Astrocyte (in vitro differentiated cells and primary cell): ENCODE results near the gene OSBPL3. TPM values are rescaled to one million over a fixed set of nuclear protein-coding genes. Genes with fewer than 3 reads are reported as not detected.

Experiments
- DNase-seq: peaks from one replicate; pipeline ENCODE4 v3.0.0-alpha.2; 2010; ENCODE audit warnings: low read depth
- FAIRE-seq: peaks from 2 replicates; lab custom pipeline; 2011; peaks lifted over from hg19 to GRCh38; lab: Jason Lieb, UNC
- H2AFZ ChIP-seq: 2 replicates; pipeline ENCODE4 v1.6.0; 2012; ENCODE audit warnings: low read depth, low read length, inconsistent platforms
- H3K27ac ChIP-seq: 2 replicates; pipeline ENCODE4 v1.5.1; 2011; ENCODE audit warnings: low read depth, low read length, inconsistent platforms
- H3K27me3 ChIP-seq: 2 replicates; pipeline ENCODE4 v1.6.0; 2011; ENCODE audit warnings: low read length, inconsistent platforms; ENCODE audit not compliant: insufficient read depth
- H3K36me3 ChIP-seq: 2 replicates; pipeline ENCODE4 v1.5.1; 2011; ENCODE audit warnings: low read length, inconsistent platforms; ENCODE audit not compliant: insufficient read depth
- H3K4me1 ChIP-seq: 2 replicates; pipeline ENCODE4 v1.5.1; 2011; ENCODE audit warnings: low read length, inconsistent platforms; ENCODE audit not compliant: insufficient read depth
- H3K4me2 ChIP-seq: 2 replicates; pipeline ENCODE4 v1.6.0; 2012; ENCODE audit warnings: low read length, inconsistent platforms
- H3K4me3 ChIP-seq: 2 replicates; pipeline ENCODE4 v1.5.1; 2011; ENCODE audit warnings: low read depth, mild to moderate bottlenecking, low read length, inconsistent platforms; ENCODE audit not compliant: insufficient read depth
- H3K79me2 ChIP-seq: 2 replicates; pipeline ENCODE4 v1.6.0; 2012; ENCODE audit warnings: mild to moderate bottlenecking, low read length, inconsistent platforms; ENCODE audit not compliant: insufficient read depth
- H3K9ac ChIP-seq: 2 replicates; pipeline ENCODE4 v1.6.0; 2012; ENCODE audit warnings: mild to moderate bottlenecking, low read length, inconsistent platforms
- H3K9me3 ChIP-seq: 2 replicates; pipeline ENCODE4 v1.5.1; 2012; ENCODE audit warnings: low read depth, mild to moderate bottlenecking, low read length, inconsistent platforms; ENCODE audit not compliant: insufficient read depth
- H4K20me1 ChIP-seq: 2 replicates; pipeline ENCODE4 v1.6.0; 2012; ENCODE audit warnings: low read length, inconsistent platforms; ENCODE audit not compliant: insufficient read depth
- H3K27ac Mint-ChIP-seq: one replicate; pipeline ENCODE4 v1.8.0; 2021; ENCODE audit warnings: mild to moderate bottlenecking, mixed read lengths; ENCODE audit not compliant: unreplicated experiment
- H3K27me3 Mint-ChIP-seq: one replicate; pipeline ENCODE4 v1.8.0; 2021; ENCODE audit warnings: low read depth, mixed read lengths; ENCODE audit not compliant: unreplicated experiment
- H3K36me3 Mint-ChIP-seq: one replicate; pipeline ENCODE4 v1.8.0; 2021; ENCODE audit warnings: low read depth, mixed read lengths; ENCODE audit not compliant: unreplicated experiment
- H3K4me1 Mint-ChIP-seq: one replicate; pipeline ENCODE4 v1.8.0; 2021; ENCODE audit warnings: low read depth, mixed read lengths; ENCODE audit not compliant: unreplicated experiment
- H3K4me3 Mint-ChIP-seq: one replicate; pipeline ENCODE4 v1.8.0; 2021; ENCODE audit warnings: mild to moderate bottlenecking, moderate library complexity, mixed read lengths; ENCODE audit not compliant: unreplicated experiment
- H3K9me3 Mint-ChIP-seq: one replicate; pipeline ENCODE4 v1.8.0; 2021; ENCODE audit warnings: mild to moderate bottlenecking, mixed read lengths; ENCODE audit not compliant: unreplicated experiment
- EZH2 ChIP-seq: IDR thresholded peaks from 2 replicates; pipeline ENCODE4 v1.6.1; 2012; ENCODE audit warnings: mild to moderate bottlenecking, low read length, inconsistent platforms; ENCODE audit not compliant: insufficient read depth
- total RNA-seq: library from RNA; stranded (reverse); gene quantifications from 2 replicates; pipeline ENCODE4 v1.2.1, GENCODE V29; 2021
- TF ChIP-seq, protein P1 (sequence below): IDR thresholded peaks from 2 replicates; pipeline ENCODE4 v1.5.1; 2011; ENCODE audit warnings: low read depth, mild to moderate bottlenecking, inconsistent platforms, low read length, moderate library complexity; ENCODE audit not compliant: insufficient read depth

OSBPL3 gene
- total RNA-seq, 1 donor from 2014 or later = 62.9 TPM

- peaks cover 10% of the 10 kb centered on the region for H3K36me3 ChIP-seq
- H3K9me3 Mint-ChIP-seq = no peaks in the 10 kb centered on the region
- no peak overlapping the region for H3K4me3 Mint-ChIP-seq
- H3K27me3 Mint-ChIP-seq = no peaks in the 10 kb centered on the region
- H3K4me1 Mint-ChIP-seq = peaks cover 12% of the 10 kb centered on the region
- no peaks in the 10 kb centered on the region for H3K4me1 ChIP-seq
- FAIRE-seq (no peak), DNase-seq (no peak)
- TF ChIP-seq EZH2 = no peak
- TF ChIP-seq, protein P1, sequence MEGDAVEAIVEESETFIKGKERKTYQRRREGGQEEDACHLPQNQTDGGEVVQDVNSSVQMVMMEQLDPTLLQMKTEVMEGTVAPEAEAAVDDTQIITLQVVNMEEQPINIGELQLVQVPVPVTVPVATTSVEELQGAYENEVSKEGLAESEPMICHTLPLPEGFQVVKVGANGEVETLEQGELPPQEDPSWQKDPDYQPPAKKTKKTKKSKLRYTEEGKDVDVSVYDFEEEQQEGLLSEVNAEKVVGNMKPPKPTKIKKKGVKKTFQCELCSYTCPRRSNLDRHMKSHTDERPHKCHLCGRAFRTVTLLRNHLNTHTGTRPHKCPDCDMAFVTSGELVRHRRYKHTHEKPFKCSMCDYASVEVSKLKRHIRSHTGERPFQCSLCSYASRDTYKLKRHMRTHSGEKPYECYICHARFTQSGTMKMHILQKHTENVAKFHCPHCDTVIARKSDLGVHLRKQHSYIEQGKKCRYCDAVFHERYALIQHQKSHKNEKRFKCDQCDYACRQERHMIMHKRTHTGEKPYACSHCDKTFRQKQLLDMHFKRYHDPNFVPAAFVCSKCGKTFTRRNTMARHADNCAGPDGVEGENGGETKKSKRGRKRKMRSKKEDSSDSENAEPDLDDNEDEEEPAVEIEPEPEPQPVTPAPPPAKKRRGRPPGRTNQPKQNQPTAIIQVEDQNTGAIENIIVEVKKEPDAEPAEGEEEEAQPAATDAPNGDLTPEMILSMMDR = no peak
- H4K20me1 ChIP-seq = no peaks in the 10 kb centered on the region
- no peak overlapping the region for H3K27ac ChIP-seq
- H3K79me2 ChIP-seq = no peaks in the 10 kb centered on the region
- no peaks in the 10 kb centered on the region for H3K27me3 ChIP-seq
- no peaks in the 10 kb centered on the region for H3K9me3 ChIP-seq
- no peak overlapping the region for H2AFZ ChIP-seq
- no peak overlapping the region for H3K27ac Mint-ChIP-seq
- H3K9ac ChIP-seq = no peak overlapping the region
- H3K4me3 ChIP-seq = no peak overlapping the region
- H3K36me3 Mint-ChIP-seq = peaks cover 16% of the 10 kb centered on the region
- H3K4me2 ChIP-seq = no peak overlapping the region
Observed at GRCh38 chr7:24857623-24858022, 122.4 kb downstream of the OSBPL3 start.

DNA sequence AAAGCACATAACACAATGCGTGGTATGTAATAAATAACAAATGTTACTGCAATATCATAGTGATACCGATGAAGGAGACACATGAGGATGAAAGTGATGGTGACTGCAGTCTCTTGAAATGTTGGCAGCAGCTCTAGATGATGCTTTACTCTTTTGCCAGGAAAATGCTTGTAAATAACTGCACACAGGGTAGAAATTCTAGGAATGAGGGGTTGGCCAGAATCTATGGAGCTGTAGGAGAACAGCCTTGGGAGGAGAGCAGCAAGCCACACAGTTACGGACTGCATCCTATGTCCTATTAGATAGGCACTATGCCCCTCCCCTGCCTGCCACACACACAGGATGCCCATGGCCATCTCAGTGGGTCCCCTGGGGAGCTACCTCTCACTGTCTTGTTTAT is 125.1 kb downstream of the OSBPL3 start:
- Mint-ChIP-seq H3K36me3 (peaks cover 3% of the 10 kb centered on the region), H3K4me3 (no peak overlapping the region), H3K9me3 (no peaks in the 10 kb centered on the region), H3K27ac (no peak overlapping the region), H3K4me1 (peaks cover 26% of the 10 kb centered on the region), H3K27me3 (no peaks in the 10 kb centered on the region)
- H3K9ac ChIP-seq = no peak overlapping the region
- FAIRE-seq (no peak), DNase-seq (peak; percentile 43)
- no peak overlapping the region for H3K4me2 ChIP-seq
- H4K20me1 ChIP-seq = no peaks in the 10 kb centered on the region
- H3K79me2 ChIP-seq = no peaks in the 10 kb centered on the region
- H3K36me3 ChIP-seq = peaks cover 9% of the 10 kb centered on the region
- TF ChIP-seq EZH2 = no peak
- TF ChIP-seq, protein P1 = no peak
- H3K27me3 ChIP-seq = no peaks in the 10 kb centered on the region
- no peaks in the 10 kb centered on the region for H3K9me3 ChIP-seq
- peaks cover 6% of the 10 kb centered on the region for H3K4me1 ChIP-seq
- no peak overlapping the region for H3K4me3 ChIP-seq
- no peak overlapping the region for H3K27ac ChIP-seq
- H2AFZ ChIP-seq = no peak overlapping the region

DNA sequence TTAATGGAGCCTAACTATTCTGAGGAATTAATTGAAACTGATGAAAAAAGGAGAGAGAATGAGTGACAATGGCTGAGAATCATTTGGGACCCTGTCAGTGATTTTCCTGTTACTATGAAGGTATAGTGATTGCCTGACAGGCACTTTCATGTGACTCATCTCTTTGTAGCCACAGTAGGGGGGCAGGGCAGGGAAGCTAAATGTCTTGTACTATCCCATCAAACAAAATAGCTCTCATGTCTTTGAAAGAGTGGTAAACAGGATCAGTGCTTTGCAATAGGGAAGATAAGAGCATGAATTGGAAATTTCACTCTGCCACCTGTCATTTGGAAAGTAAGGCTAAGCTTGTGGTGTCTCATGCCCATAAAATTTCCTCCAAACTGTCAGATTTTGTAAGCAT is 128.2 kb downstream of the OSBPL3 start:
- peak overlapping the region; percentile 5 for H3K4me2 ChIP-seq
- H3K4me3 Mint-ChIP-seq = no peak overlapping the region
- H3K79me2 ChIP-seq = no peaks in the 10 kb centered on the region
- no peak for DNase-seq
- no peaks in the 10 kb centered on the region for H3K9me3 ChIP-seq
- no peak overlapping the region for H3K27ac Mint-ChIP-seq
- H3K36me3 ChIP-seq = peaks cover 12% of the 10 kb centered on the region
- no peak overlapping the region for H3K9ac ChIP-seq
- H3K27ac ChIP-seq = no peak overlapping the region
- H3K4me3 ChIP-seq = no peak overlapping the region
- no peak for TF ChIP-seq EZH2
- TF ChIP-seq, protein P1 = no peak
- no peak overlapping the region for H2AFZ ChIP-seq
- H4K20me1 ChIP-seq = no peaks in the 10 kb centered on the region
- H3K4me1 ChIP-seq = peaks cover 6% of the 10 kb centered on the region
- no peaks in the 10 kb centered on the region for H3K27me3 Mint-ChIP-seq
- peaks cover 10% of the 10 kb centered on the region for H3K36me3 Mint-ChIP-seq
- peak; percentile 26 for FAIRE-seq
- no peaks in the 10 kb centered on the region for H3K9me3 Mint-ChIP-seq
- peaks cover 18% of the 10 kb centered on the region for H3K4me1 Mint-ChIP-seq
- H3K27me3 ChIP-seq = no peaks in the 10 kb centered on the region
